Mesendoderm (in vitro differentiated cells): ENCODE results near the gene ANKS1B.
"Not testable (repeated sequence)": the region's sequence is repeated elsewhere in the genome, so short reads cannot be mapped to it uniquely, and the experiment has no call there.

ENCODE experiments used
- DNase-seq: peaks from one replicate; pipeline ENCODE4 v3.0.0; 2013
- H2AK5ac ChIP-seq: 2 replicates; pipeline ENCODE4 v1.6.1; 2013; ENCODE audit warnings: low read length, inconsistent platforms
- H2BK120ac ChIP-seq: 2 replicates; pipeline ENCODE4 v1.6.1; 2013; ENCODE audit warnings: low read depth, mild to moderate bottlenecking, low read length, moderate library complexity, mixed read lengths
- H2BK15ac ChIP-seq: replicated peaks from 2 replicates; pipeline ENCODE4 v1.6.1; 2013; ENCODE audit warnings: low read depth, mild to moderate bottlenecking, moderate library complexity
- H2BK5ac ChIP-seq: 2 replicates; pipeline ENCODE4 v1.6.1; 2013; ENCODE audit warnings: low read length, inconsistent platforms
- H3K18ac ChIP-seq: 2 replicates; pipeline ENCODE4 v1.6.1; 2013; ENCODE audit warnings: mild to moderate bottlenecking, low read length, mixed read lengths
- H3K23ac ChIP-seq: one replicate; pipeline ENCODE4 v1.6.1; 2013; ENCODE audit warnings: low read length
- H3K27ac ChIP-seq: 2 replicates; pipeline ENCODE4 v1.5.1; 2013; ENCODE audit warnings: low read depth, mild to moderate bottlenecking, inconsistent platforms, low read length, moderate library complexity
- H3K27me3 ChIP-seq: 2 replicates; pipeline ENCODE4 v1.6.1; 2013; ENCODE audit warnings: low read length, control low read depth, mild to moderate bottlenecking, inconsistent platforms; ENCODE audit not compliant: insufficient read depth, poor library complexity
- H3K36me3 ChIP-seq: 2 replicates; pipeline ENCODE4 v1.6.1; 2013; ENCODE audit warnings: low read length, inconsistent platforms; ENCODE audit not compliant: control insufficient read depth, insufficient read depth
- H3K4ac ChIP-seq: one replicate; pipeline ENCODE4 v1.6.1; 2013; ENCODE audit warnings: low read depth, mild to moderate bottlenecking, low read length, moderate library complexity
- H3K4me1 ChIP-seq: 2 replicates; pipeline ENCODE4 v1.6.1; 2013; ENCODE audit warnings: low read depth, low read length, inconsistent platforms; ENCODE audit not compliant: control insufficient read depth
- H3K4me2 ChIP-seq: 2 replicates; pipeline ENCODE4 v1.6.1; 2013; ENCODE audit warnings: low read length
- H3K4me3 ChIP-seq: 2 replicates; pipeline ENCODE4 v1.5.1; 2013; ENCODE audit warnings: mild to moderate bottlenecking, low read length
- H3K56ac ChIP-seq: one replicate; pipeline ENCODE4 v1.6.1; 2013; ENCODE audit warnings: low read length
- H3K79me1 ChIP-seq: 2 replicates; pipeline ENCODE4 v1.6.1; 2013; ENCODE audit warnings: low read length, inconsistent platforms
- H3K79me2 ChIP-seq: 2 replicates; pipeline ENCODE4 v1.6.1; 2013; ENCODE audit warnings: mild to moderate bottlenecking, low read length; ENCODE audit not compliant: control insufficient read depth, insufficient read depth
- H3K9ac ChIP-seq: 2 replicates; pipeline ENCODE4 v1.6.1; 2013; ENCODE audit warnings: low read length, inconsistent platforms
- H4K5ac ChIP-seq: one replicate; pipeline ENCODE4 v1.6.1; 2013; ENCODE audit warnings: low read length
- H4K8ac ChIP-seq: one replicate; pipeline ENCODE4 v1.6.1; 2013; ENCODE audit warnings: low read depth, mild to moderate bottlenecking, control low read depth, low read length, moderate library complexity
- whole genome bisulfite sequencing: extraction: QIAGEN DNeasy Blood & Tissue Kit; methylation state at CpG from one replicate; pipeline ENCODE4 v1.1.7; 2013; ENCODE audit warnings: low lambda C conversion rate, missing lambda C conversion rate; ENCODE audit not compliant: insufficient coverage; ENCODE audit errors: extremely low coverage; 5-methylcytosine and 5-hydroxymethylcytosine counted together

ANKS1B gene

DNA sequence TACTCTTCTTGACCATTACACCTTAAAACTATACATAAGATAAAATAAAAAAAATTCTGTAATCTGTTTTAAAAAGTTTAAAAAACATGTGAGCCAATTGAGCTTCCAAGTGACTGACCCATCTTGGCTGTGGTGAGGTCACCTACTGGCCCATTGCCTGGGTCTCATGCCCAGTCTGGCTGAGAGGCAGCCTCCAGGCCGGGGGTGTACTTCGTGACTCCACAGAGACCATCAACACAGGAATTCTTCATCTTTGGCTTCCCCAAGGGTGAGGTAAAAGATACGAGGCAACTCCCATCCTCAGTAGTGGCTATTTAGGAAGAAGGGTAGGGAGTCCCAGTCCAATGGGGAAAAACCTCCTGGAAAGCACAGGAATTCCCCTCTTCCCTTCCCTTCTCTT is 1226.4 kb downstream of the ANKS1B start:
- no peak overlapping the region for H3K56ac ChIP-seq
- H3K4me1 ChIP-seq: peaks cover 4% of the 10 kb centered on the region
- no peak overlapping the region for H3K18ac ChIP-seq
- H4K8ac ChIP-seq: no peak overlapping the region
- H3K4me2 ChIP-seq: no peak overlapping the region
- no peak overlapping the region for H3K27ac ChIP-seq
- no peak overlapping the region for H3K4ac ChIP-seq
- H4K5ac ChIP-seq: no peak overlapping the region
- H3K79me2 ChIP-seq: no peaks in the 10 kb centered on the region
- no peak for DNase-seq
- H2BK5ac ChIP-seq: no peak overlapping the region
- no peak overlapping the region for H3K4me3 ChIP-seq
- H2BK15ac ChIP-seq: no peak overlapping the region
- no peak overlapping the region for H3K23ac ChIP-seq
- H3K79me1 ChIP-seq: no peaks in the 10 kb centered on the region
- no peak overlapping the region for H3K9ac ChIP-seq
- no peak overlapping the region for H2AK5ac ChIP-seq
- H3K27me3 ChIP-seq: no peaks in the 10 kb centered on the region
- no peak overlapping the region for H2BK120ac ChIP-seq
- no CpG with 5 or more reads among the region's 3 CpGs for WGBS
- no peaks in the 10 kb centered on the region for H3K36me3 ChIP-seq

DNA sequence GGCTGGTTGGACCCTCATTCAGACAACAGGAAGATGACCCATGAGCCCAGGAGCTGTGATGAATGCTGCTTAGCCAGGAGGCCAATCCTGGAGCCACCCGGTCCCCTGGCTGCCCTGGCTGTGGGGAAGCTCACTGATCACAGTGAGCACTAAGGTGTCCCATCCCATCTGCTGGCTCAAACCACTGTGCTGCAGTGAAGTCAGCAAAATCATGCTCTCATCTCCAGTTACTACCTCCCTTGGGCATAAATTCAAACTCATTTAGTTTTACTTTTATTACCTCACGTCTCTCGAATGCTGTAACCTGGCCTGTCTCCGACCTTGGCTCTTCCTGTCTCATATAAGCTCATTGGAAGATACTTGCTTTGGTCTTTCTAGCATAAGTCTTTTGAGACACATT is 1227.3 kb downstream of the ANKS1B start:
- H3K4me2 ChIP-seq: no peak overlapping the region
- no peak overlapping the region for H2BK5ac ChIP-seq
- no peak overlapping the region for H2AK5ac ChIP-seq
- no CpG with 5 or more reads among the region's 4 CpGs for WGBS
- no peaks in the 10 kb centered on the region for H3K36me3 ChIP-seq
- H3K4ac ChIP-seq: no peak overlapping the region
- DNase-seq: no peak
- H2BK15ac ChIP-seq: no peak overlapping the region
- no peak overlapping the region for H4K8ac ChIP-seq
- no peak overlapping the region for H3K18ac ChIP-seq
- H3K4me1 ChIP-seq: peaks cover 7% of the 10 kb centered on the region
- no peaks in the 10 kb centered on the region for H3K27me3 ChIP-seq
- H2BK120ac ChIP-seq: no peak overlapping the region
- no peaks in the 10 kb centered on the region for H3K79me1 ChIP-seq
- H3K23ac ChIP-seq: no peak overlapping the region
- no peak overlapping the region for H3K27ac ChIP-seq
- no peak overlapping the region for H3K4me3 ChIP-seq
- no peak overlapping the region for H3K56ac ChIP-seq
- no peaks in the 10 kb centered on the region for H3K79me2 ChIP-seq
- H3K9ac ChIP-seq: no peak overlapping the region
- H4K5ac ChIP-seq: no peak overlapping the region

DNA sequence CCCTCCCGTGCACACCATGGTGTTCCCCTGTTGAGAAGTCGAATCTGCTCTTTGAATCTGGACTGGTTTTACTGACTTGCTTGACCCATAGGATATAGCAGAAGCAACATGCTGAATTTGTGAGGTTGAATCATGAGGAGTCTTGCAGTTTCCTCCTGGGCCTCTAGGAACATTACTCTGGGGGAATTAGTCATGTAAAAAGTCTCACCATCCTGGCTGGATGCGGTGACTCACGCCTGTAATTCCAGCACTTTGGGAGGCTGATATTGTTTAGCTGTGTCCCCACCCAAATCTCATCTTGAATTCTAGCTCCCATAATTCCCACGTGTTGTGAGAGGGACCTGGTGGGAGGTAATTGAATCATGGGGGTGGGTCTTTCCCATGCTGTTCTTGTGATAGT is 1228.9 kb downstream of the ANKS1B start:
- H2BK15ac ChIP-seq, H3K27me3 ChIP-seq, H3K4ac ChIP-seq, H2AK5ac ChIP-seq, H3K79me2 ChIP-seq, H3K9ac ChIP-seq, H3K56ac ChIP-seq, H3K79me1 ChIP-seq, H4K5ac ChIP-seq, H2BK5ac ChIP-seq, H3K4me3 ChIP-seq, H3K36me3 ChIP-seq, H3K4me2 ChIP-seq, H3K27ac ChIP-seq, H2BK120ac ChIP-seq, H4K8ac ChIP-seq, H3K18ac ChIP-seq, H3K23ac ChIP-seq: not testable (repeated sequence)
- DNase-seq: peak; percentile 45
- WGBS: no CpG with 5 or more reads among the region's 5 CpGs
- peaks cover 16% of the 10 kb centered on the region for H3K4me1 ChIP-seq

DNA sequence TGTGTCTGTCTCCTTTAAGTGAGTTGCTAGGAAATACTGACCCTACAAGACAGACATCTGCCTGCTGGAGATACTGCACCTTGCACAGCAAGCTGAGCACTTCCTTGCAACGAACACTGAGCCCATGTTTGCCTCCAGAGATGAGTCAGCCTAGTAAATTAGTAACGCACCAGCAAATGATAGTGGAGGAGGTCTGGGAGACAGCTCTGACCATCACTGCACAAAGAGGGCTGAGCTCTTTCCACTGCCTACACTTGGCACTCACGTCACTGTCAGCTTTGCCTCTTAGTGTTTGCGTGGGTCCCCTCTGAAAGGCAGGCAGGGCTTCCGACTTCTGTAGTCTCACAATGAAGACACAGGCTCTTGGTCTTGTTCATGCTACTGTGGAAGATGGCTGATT is 1230.6 kb downstream of the ANKS1B start:
- Histone ChIP-seq H3K36me3 (no peaks in the 10 kb centered on the region), H3K27ac (no peak overlapping the region), H3K9ac (no peak overlapping the region), H2AK5ac (peak overlapping the region; percentile 66), H3K18ac (no peak overlapping the region), H2BK120ac (no peak overlapping the region), H4K5ac (no peak overlapping the region), H4K8ac (no peak overlapping the region), H2BK5ac (peak overlapping the region; percentile 27), H3K4me1 (peaks cover 22% of the 10 kb centered on the region), H3K56ac (peak overlapping the region; percentile 12), H2BK15ac (no peak overlapping the region), H3K79me2 (no peaks in the 10 kb centered on the region), H3K23ac (no peak overlapping the region), H3K4ac (no peak overlapping the region), H3K27me3 (no peaks in the 10 kb centered on the region), H3K4me2 (no peak overlapping the region), H3K79me1 (no peaks in the 10 kb centered on the region), H3K4me3 (no peak overlapping the region)
- peak; percentile 27 for DNase-seq
- no CpG with 5 or more reads among the region's 5 CpGs for WGBS

DNA sequence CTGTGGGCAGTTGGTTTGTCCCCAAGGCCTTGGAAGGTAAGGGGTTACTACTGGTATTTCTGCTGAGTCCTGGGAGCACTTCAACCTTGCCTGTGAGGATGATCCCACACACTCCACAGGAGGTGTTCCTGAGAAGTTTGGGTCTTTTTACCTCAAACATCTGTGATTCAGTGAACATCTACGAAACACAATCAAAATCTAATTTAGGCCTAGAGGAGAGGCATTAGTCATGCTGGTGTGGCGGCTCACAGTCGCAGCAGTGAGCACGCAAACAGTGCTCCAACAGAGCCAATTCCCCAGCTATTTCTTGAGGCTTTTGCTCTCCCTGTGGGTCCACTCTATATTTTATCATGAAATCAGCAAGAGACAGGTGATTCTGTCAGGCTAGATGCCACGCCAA is 1232.0 kb downstream of the ANKS1B start:
- DNase-seq: peak; percentile 32
- no peaks in the 10 kb centered on the region for H3K27me3 ChIP-seq
- H2AK5ac ChIP-seq: peak overlapping the region; percentile 49
- H4K8ac ChIP-seq: no peak overlapping the region
- no peak overlapping the region for H3K18ac ChIP-seq
- H3K23ac ChIP-seq: no peak overlapping the region
- H3K56ac ChIP-seq: peak overlapping the region; percentile 66
- H2BK5ac ChIP-seq: peak overlapping the region; percentile 86
- H3K9ac ChIP-seq: no peak overlapping the region
- peak overlapping the region; percentile 48 for H3K4ac ChIP-seq
- no peaks in the 10 kb centered on the region for H3K36me3 ChIP-seq
- no peak overlapping the region for H3K4me3 ChIP-seq
- H2BK120ac ChIP-seq: no peak overlapping the region
- H4K5ac ChIP-seq: no peak overlapping the region
- H2BK15ac ChIP-seq: no peak overlapping the region
- no peak overlapping the region for H3K4me2 ChIP-seq
- WGBS: no CpG with 5 or more reads among the region's 5 CpGs
- no peaks in the 10 kb centered on the region for H3K79me1 ChIP-seq
- peak overlapping the region; percentile 62 for H3K27ac ChIP-seq
- peaks cover 22% of the 10 kb centered on the region for H3K4me1 ChIP-seq
- H3K79me2 ChIP-seq: no peaks in the 10 kb centered on the region

DNA sequence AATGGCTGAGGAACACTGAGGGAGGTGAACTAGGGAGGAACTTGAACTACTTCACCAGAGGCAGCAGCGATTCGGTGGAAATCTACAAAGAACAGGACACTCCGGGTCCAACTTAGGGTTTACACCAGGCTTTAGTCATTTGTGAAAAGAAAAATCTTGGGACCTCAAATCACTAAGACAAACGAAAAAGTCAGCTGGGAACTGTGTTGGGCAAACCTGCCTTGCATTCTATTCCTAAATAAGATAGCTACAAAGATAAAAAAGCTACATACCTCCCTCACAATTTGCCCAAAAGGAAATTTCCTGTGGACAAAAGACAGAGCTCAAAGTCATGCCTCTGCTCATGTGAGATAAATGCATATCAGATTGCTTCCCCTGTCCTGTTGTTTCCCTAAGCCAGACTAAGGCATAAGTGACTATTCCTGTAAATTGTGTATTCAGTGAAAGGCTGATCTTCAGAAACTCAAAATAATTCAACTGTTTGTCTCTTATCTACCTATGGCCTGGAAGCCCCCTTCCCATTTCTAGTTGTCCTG is 1233.1 kb downstream of the ANKS1B start:
- peak overlapping the region; percentile 74 for H3K56ac ChIP-seq
- no peaks in the 10 kb centered on the region for H3K79me1 ChIP-seq
- H3K18ac ChIP-seq: no peak overlapping the region
- peaks cover 22% of the 10 kb centered on the region for H3K4me1 ChIP-seq
- H3K27me3 ChIP-seq: no peaks in the 10 kb centered on the region
- no CpG with 5 or more reads among the region's 4 CpGs for WGBS
- peak overlapping the region; percentile 76 for H2BK5ac ChIP-seq
- no peak overlapping the region for H3K4me2 ChIP-seq
- H2BK120ac ChIP-seq: peak overlapping the region; percentile 61
- no peak overlapping the region for H4K8ac ChIP-seq
- H3K4ac ChIP-seq: peak overlapping the region; percentile 83
- H3K79me2 ChIP-seq: no peaks in the 10 kb centered on the region
- no peak overlapping the region for H3K9ac ChIP-seq
- H4K5ac ChIP-seq: peak overlapping the region; percentile 92
- no peak overlapping the region for H3K4me3 ChIP-seq
- peak overlapping the region; percentile 82 for H3K27ac ChIP-seq
- H2AK5ac ChIP-seq: no peak overlapping the region
- H2BK15ac ChIP-seq: no peak overlapping the region
- no peak overlapping the region for H3K23ac ChIP-seq
- H3K36me3 ChIP-seq: no peaks in the 10 kb centered on the region
- DNase-seq: peak; percentile 90
